ENCODE data around the gene MYRF.

MYRF gene

GRCh38 chr11:61800331-61801281, 48.2 kb downstream of the MYRF start:
- DNase-seq = no peak
- intact Hi-C loops (cut with DNase I) = loop anchor here (5.0 kb wide), 1 partner anchor 92 kb away; the partner anchor contains the start of gene FADS3

GRCh38 chr11:61802605-61803004, 50.2 kb downstream of the MYRF start:
- DNase-seq = no peak
- intact Hi-C loops (cut with DNase I) = loop anchor here (5.0 kb wide), 1 partner anchor 90 kb away; the partner anchor contains the start of gene FADS3

DNA sequence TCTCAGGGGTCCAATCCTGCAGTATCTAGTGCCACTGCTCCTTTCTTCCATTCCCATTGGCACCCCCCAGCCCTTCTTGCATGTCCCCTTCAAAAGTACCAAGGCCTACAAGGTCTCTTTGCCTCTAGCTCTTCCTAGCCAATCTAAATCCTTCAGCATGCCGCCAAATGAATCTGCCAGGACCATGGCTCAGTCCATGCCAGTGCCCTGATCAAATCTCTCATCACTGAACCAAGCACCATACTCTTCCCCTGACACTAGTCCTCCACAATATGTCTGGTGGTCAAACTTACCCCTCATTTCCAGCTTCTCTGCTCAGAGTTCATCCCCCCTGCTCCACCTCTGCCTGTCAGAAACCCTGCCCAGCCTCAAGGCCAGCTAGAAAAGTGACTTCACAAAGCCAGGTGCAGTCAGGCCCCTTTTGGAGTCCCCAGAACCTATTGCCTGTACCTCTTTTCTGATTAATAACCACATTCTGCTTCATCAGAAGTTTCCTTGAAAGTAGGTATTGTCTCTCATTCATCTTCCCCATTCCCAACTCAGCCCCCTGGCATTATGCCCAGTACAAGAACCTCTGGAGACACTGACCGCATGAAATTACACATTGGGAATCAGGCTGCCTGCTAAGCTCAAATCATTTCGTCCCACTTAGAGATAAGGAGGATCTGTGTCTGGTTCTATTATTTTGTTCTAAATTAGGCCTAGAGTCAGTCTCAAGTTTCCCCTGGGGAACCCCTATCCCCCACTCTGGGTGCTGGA, 51.6 kb downstream of the MYRF start:
- DNase-seq = no peak
- intact Hi-C loops (cut with DNase I) = loop anchor here (5.0 kb wide), 1 partner anchor 88 kb away; the partner anchor contains the start of gene FADS3

DNA sequence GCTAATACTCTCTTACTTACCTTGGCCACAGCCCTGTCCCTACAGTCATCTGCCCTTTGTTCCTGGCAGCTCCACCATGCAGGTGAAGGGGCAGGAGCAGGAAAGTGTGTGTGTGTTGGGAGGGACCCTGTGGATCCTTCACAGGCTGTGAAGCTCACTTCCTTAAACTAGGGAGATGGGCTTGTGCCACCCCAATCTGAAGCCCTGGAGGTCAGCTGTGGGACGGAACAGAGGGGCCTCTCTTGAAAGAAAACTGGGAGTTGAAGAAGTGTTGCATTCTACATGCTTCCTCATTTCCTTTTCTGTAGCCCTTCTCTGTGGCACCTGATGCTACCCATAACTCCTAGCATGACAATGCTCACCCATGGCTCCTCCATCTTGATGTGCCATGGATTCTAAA, 52.7 kb downstream of the MYRF start:
- no peak for DNase-seq
- intact Hi-C loops (cut with DNase I) = no loop called here

DNA sequence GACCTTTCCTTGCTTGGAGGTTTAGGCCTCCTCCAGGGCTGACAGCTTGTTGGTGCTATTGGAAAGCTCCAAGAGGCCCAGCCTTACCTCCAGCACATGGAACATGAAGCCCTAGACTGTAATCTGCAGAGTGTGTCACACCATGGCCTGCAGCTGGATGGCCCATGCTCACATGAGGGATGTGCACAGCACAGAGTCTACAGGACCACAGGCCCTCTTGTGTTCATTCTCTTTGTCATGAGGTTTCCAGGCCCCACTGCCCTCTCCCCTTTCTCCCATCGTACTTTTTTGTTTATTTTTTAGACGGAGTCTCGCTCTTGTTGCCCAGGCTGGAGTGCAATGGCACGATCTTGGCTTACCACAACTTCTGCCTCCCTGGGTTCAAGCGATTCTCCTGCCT, 54.3 kb downstream of the MYRF start:
- DNase-seq = no peak
- intact Hi-C loops (cut with DNase I) = no loop called here

- intact Hi-C loops (cut with DNase I) = no loop called here
- DNase-seq = no peak
These were observed 58.3 kb downstream of the MYRF start for GRCh38 chr11:61810671-61811175.

DNA sequence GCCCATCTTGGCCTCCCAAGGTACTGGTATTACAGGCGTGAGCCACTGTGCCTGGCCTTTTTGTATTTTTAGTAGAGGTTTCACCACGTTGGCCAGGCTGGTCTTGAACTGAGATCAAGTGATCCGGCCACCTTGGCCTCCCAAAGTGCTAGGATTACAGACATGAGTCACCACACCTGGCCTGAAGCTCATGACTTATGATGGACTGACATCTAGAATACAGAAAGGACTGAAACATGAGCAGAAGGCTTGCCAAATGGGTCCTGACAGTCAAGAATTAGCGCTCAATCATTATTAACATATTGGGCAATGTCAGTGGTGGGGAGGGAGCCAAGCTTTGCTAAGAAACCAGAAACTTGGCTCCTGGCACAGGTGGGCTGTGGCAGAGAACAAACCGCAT, 59.4 kb downstream of the MYRF start:
- intact Hi-C loops (cut with DNase I) = no loop called here

GRCh38 chr11:61812736-61813411, 60.4 kb downstream of the MYRF start:
- DNase-seq = no peak

More for the DNA sequence above, 59.4 kb downstream of the MYRF start:
- DNase-seq = no peak

GRCh38 chr11:61814247-61814957, 62.0 kb downstream of the MYRF start:
- peak in 40 of 42 donors; percentile 21 to 79 (median 62) for DNase-seq
- intact Hi-C loops (cut with DNase I) = no loop called here

More at GRCh38 chr11:61812736-61813411, 60.4 kb downstream of the MYRF start:
- intact Hi-C loops (cut with DNase I) = no loop called here

- intact Hi-C loops (cut with DNase I) = no loop called here
These were observed 62.7 kb downstream of the MYRF start for GRCh38 chr11:61814958-61815789.

DNA sequence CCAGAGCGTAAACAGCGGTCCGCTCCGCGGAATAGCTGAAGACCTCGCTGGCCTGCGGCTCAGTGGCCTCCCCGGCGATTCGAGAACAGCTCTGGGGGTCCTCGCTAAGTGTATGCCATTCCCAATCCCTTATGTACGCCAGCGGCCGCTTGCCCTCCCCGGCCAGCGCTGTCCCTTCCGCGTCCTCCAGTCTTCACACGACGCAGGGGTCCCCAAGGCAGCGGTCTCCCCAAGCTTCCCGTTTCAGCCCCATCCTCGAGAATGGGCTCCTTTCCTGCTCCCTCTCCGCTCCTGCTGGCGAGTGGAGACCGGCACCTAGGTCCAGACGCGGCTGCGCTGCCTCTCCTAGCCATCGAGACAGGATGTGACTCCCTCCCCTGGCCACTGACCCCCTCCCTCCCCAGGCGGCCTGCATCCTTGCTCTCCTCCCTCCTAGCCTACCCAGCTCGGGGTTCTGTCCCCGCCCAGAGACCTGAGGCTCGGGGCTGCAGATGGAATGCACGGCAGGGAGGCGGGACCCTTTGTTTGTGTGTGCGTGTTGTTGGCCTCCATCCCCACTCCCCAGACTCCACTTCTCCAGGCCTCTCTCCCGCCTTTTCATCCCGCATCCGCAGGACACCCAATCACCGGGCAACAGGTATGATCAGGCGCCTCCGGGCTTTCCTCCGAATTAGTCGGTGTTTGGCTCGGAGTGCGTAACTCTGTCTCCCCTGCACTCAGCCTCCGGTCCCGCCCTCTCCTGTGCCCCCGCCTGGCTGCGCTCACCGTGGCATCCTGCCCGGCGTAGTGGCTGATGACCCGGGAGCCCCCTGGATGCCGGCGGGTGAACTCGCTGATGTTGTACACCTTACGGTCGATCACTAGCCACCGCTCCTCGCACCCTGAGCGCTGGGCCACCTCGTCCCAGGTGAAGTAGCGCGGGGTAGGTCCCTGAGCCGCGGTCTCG, 63.6 kb downstream of the MYRF start:
- peak; percentile 37 to 84 (median 68) for DNase-seq
- intact Hi-C loops (cut with DNase I) = no loop called here

More at GRCh38 chr11:61814958-61815789, 62.7 kb downstream of the MYRF start:
- peak; percentile 93 to 99 (median 97) for DNase-seq

DNA sequence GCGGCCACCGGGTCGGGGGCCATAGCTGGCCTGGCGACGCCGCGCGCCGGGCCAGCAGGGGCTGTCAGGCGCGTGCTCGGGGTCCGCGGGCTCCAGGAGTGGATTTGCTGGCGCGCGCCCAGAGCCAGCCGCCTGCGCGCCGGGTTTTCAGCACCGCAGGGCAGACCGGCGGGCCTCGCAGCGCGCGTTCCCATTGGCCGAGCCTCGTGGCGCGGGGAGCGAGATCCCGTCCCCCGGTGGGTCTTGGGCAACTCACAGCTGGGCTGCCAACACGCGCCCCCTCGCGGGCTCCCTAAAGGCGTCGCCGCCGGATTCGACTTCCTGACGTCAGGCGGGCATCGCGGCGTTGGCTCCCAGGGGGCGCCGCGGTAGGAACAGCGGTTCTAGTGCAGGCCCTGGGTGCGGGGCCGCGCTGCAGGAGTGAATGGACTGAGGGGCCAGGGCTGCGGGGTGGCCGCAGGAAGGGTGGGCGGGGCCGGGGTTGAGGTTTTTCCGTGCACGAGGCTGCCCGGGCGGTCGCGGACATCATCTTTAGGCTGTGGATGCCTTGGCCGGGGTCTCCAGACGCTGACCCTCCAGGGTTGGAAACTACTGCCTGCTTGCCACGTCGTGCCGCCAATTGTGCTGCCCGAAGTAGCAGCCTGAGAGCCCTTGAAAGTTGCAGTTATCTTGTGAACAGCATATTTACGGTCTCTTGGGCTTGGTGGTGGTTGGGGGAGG, 64.5 kb downstream of the MYRF start, which contains the start of gene FADS1:
Gene FADS1 (minus strand): TSS at position 268 of the 720 bp plus-strand sequence. CDS start 74 bp downstream, at position 194.
- DNase-seq = peak; percentile 89 to 98 (median 95)
- intact Hi-C loops (cut with DNase I) = no loop called here

- DNase-seq = no peak
- intact Hi-C loops (cut with DNase I) = no loop called here
These were observed 65.2 kb downstream of the MYRF start for GRCh38 chr11:61817471-61818202.

GRCh38 chr11:61820174-61820573, 67.7 kb downstream of the MYRF start:
- no peak for DNase-seq
- intact Hi-C loops (cut with DNase I) = no loop called here
